GM19452 (cell line): ENCODE data around the gene ATP11C.
"Not testable (repeated sequence)": the region's sequence is repeated elsewhere in the genome, so short reads cannot be mapped to it uniquely, and the experiment has no call there.

Experiments used
- ATAC-seq: cut with Tn5 transposase; IDR thresholded peaks from one replicate; pipeline ENCODE4 v1.9.1; 2021; ENCODE audit not compliant: unreplicated experiment

The ATP11C gene

DNA sequence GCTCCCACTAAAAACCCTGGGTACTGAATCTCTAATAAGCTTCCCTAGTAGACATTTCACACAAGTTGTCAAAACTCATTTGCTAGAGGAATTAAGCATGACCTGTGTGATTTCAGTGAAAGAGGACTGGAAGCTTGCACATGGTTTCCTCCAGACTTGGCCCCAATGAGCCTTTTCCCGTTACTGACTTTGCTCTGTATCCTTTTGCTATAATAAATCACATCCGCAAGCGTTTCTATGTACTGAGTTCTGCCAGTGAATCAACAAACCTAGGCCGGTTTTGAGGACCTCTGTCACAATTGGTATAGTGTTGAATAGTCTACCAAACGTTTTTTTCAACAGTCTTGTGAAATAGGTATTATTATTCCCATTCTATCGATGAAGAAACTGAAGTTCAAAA, 8.2 kb downstream of the ATP11C start:
- no peak for ATAC-seq

DNA sequence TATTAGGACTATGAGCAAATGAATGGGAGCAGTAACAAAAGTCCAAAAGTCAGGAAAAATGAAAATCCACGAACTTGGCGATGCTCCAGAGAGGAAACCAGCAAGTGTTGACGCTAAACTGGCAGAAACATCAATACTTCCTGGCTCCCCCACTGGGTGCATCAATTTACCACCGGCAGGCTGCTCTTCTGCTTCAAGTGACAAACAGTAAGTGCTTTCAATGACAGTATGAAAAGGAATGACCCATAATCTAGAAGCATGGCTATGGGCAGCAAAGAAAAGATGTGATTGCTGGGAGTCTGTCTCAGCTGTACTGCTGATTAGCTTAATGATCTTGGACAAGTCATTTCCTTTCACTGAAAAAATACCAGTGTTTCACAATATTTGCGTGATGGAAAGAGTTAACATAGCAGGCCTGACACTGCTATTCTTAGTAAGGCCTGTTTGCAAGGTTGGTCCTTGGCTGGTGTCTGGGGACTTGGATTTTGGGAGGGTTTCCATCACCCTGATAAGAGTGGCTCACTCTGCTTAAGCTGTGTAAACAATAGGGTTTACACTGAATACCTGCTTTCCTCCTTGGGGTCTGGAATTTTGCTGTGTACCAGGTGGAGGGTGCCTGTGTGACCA, 8.7 kb downstream of the ATP11C start:
- ATAC-seq = no peak

DNA sequence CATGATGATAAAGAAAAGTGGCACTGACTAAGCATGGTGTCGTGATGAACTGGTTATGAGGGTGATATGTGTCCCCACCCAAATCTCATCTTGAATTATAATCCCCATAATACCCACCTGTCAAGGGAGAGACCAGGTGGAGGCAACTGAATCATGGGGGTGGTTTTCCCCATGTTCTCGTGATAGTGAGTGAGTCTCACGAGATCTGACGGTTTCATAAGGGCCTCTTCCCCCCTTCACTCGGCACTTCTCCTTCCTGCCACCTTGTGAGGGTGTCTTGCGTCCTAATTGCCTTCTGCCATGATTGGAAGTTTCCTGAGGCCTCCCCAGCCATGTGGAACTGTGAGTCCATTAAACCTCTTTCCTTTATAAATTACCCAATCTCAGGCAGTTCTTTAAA, 11.7 kb downstream of the ATP11C start:
- ATAC-seq = not testable (repeated sequence)

DNA sequence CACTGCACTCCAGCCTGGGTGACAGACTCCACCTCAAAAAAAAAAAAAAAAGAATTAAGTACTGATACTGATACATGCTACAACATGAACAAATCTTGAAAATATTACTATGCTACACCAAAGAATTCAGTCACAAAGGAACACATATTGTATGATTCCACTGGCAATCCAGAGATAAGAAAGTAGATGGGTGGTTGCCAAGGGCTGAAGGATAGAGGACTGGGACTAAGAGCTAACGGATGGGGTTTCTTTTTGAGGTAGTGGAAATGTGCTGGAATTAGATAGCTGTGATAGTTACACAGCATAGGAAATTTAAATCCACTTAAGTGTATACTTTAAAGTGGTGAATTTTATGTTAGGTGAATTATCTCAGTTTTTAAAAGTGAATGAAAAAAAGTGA, 12.5 kb downstream of the ATP11C start:
- ATAC-seq = no peak

DNA sequence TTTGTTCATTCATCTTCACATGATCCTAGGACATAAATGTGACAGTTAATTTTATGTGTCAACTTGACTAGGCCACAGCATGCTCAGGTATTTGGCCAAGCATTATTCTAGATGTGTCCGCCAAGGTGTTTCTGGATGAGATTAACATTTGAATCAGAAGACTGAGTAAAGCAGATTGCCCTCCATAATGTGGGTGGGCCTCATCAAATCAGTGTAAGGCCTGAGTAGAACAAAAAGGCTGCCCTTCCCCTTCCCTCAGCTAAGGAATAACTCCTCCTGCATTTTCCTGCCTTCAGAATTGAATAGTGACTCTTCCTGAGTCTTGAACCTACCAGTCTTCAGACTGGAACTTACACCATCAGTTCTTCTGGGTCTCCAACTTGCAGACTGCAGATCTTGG, 18.4 kb downstream of the ATP11C start:
- no peak for ATAC-seq

DNA sequence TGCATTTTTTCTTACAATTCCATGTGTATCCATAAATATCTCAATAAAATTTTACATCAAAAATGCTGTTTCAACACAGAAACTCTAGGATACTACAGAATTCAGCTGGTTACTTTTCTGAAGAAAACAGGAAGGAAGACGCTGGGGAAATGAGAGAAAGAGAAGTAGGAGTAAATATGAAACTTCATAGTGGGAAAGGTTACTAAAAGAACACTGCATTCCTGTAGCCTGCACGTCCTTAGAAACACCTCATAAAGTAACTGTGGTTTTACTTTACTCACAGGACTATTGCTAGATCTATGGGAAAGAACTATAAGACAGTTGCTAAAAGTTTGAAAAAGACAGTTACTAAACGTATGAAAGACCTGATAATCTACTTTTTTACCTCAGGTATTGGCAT, 23.1 kb downstream of the ATP11C start:
- ATAC-seq = peak; percentile 58

- no peak for ATAC-seq
Measured at GRCh38 chrX:139907078-139907477, 25.8 kb downstream of the ATP11C start.

DNA sequence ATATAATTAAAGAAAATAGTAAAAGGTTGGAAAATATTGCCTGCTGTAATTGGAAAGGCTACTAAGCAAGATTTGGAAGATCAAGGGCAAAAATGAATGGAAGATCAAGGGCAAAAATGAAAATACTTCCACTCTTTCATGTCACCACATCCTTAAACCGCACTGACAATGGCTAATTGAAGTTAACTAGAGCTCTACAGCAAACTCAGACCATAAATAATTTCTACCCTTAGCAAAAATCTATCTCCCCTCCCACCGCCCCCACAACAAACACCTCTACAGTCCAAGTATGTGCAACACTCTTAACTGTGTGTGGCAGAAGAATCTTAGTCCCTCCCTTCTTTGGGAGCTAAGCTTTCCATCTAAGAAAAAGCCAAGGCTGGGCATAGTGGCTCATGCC, 27.1 kb downstream of the ATP11C start:
- no peak for ATAC-seq

GRCh38 chrX:139905051-139905450, 27.8 kb downstream of the ATP11C start:
- ATAC-seq = no peak

DNA sequence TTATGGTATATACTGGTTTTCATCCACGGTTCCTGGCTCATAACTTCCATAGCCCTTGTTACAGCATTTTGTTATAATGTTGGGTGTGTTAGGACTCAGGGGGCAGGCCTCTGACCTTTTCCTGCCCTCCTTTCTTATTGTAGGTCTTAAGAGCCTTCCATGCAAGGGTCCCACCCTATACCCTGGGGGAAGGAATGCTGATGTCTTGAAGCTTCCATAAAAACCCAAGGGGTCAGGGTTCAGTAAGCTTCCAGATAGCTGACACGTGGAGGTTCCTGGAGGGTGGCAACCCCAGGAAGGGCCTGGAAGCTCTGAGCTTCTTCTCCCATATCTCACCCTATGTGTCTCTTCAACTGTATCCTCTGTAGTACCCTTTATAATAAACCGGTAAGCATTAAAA, 29.6 kb downstream of the ATP11C start:
- no peak for ATAC-seq

DNA sequence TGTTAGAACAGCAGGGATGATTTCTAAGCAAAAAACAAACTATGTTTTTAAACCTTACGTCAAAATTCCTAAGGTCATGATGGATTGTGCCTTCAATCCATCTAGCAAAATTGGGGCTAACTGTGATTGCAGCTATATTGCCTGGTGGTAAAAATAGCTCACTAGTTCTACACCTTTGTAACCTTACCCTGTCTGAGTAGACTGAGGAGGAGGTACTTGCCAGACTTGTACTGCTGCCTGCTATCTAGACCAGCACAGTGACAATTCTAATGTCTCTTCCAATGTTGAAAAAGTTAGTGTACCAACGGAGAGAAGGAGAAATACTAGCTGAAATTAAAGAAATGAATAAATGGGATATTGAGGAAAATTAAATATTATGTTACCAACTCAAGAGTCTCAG, 30.3 kb downstream of the ATP11C start:
- ATAC-seq = no peak

DNA sequence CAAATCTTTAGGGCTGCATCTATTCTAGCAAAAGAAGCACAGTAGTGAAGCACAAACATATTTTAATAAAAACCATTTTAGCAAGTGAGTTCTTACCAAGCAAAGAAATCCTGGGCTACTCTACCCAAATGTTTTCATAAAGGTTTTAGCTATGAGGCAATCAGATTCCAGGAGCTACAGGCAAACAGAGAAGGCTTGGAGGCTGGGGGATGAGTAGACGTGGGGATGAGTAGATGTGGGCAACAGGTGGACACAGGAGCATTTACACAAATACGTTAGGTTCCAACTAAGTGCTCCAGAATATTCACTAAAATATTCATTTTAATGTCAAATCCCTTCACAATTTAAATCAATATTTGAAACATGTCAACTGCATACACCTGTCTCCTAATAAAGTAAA, 34.5 kb downstream of the ATP11C start:
- ATAC-seq = no peak

DNA sequence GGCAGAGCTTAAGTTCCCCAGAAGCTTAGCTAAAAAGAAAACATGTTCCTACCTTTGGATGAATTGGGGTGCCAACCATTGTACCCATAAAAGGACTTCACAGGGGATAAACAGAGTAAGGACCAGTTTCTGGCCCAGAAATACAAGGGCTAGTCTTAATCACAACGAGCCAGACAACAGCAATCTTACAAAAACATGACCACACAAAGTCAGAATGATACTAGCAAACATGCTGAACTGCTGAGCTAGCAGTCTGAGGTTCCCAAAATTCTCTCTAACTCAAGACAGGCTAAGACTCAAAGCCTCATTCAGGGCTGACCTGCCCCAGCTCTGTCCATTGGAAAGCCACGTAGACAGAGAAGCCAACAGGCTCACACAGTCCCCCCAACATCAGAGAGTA, 40.3 kb downstream of the ATP11C start:
- peak; percentile 85 for ATAC-seq

DNA sequence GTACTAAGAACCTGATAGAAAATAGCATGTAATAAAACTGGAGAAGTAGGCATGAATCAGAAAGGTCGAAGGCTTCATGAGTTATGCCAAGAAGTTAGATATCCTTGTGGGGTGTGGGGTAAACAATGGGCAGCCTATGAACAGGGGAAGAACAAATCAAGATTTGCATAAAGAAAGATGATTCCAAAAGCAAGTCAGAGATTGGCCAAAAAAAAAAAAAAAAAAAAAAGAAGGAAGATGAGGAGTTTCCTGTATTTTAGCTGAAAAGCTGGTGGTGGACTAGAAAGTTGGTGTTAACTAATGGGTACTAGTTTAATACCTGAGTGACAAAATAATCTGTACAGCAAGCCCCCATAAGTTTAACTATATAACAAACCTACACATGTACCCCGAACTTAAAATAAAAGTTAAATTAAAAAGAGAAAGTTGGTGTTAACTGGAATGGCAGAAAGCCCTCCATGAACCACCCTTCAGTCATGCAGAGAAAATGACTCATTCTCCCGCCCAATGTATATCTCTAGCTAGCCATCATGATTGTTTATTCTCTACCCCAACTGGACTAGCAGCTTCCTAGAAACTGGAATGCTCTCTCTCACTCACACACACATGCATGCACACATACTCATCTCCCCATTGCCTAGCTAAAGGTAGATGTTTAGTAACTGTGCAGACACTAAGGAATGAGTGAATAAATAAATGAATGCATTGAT, 41.7 kb downstream of the ATP11C start:
- ATAC-seq = no peak

GRCh38 chrX:139889760-139890159, 43.1 kb downstream of the ATP11C start:
- no peak for ATAC-seq

DNA sequence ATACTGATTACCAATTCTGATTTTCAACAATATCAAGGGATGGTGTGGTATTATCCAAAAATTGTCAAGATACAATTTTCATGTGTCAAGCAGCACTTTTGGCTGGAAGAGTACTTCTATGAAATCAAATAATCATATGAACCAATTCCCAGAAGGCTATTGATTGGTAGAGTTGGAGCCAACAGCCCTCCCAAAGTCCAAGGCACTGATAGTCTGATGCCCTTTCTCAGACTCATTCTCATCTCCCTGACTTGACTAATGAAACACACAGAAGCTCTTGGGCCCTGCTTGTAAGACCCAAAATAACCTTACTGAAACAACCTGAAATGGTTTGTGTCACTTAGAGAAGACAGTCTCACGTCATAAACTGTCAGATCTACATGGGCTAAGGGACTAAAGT, 48.9 kb downstream of the ATP11C start:
- no peak for ATAC-seq

DNA sequence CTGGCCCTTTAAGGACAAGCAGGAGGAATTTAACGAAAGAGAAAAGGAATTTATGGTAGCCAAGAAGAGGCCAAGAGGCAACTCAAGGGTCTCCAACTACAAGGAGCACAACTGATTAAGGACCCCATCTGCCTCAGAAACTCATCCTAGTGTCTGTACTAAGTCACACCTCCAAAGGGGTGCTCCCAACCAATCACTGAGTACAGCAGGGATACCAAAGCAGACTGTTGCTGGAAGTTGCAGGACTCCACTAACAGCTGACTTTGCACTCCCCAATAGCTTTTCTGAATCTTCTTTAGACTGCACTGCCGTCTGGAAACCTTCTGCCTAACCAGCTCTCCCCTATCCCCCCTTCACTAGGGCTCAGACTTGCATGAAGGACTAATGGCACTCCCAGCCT, 50.6 kb downstream of the ATP11C start:
- no peak for ATAC-seq

GRCh38 chrX:139881572-139881971, 51.3 kb downstream of the ATP11C start:
- ATAC-seq = no peak

GRCh38 chrX:139881130-139881529, 51.7 kb downstream of the ATP11C start:
- no peak for ATAC-seq

- ATAC-seq = no peak
Measured at GRCh38 chrX:139877710-139878414, 55.0 kb downstream of the ATP11C start.

DNA sequence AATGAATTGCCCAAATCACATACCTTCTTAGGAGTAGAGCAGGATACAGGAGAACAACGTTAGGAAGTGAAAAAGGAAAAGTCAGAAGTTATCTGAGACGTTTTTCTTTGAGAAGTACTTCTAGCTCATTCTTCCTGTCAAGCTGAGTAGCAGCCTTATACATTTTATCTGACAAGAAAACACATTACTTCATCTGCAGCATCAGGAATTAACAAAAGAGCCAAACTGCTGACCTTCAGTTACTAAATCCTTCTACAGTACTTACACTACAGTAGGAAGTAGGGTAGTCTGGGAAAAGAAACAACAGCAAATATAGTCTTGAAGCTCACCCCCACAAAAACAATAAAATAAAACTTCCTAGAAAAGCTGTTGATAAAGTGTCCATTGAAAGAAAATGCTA, 57.0 kb downstream of the ATP11C start:
- no peak for ATAC-seq

DNA sequence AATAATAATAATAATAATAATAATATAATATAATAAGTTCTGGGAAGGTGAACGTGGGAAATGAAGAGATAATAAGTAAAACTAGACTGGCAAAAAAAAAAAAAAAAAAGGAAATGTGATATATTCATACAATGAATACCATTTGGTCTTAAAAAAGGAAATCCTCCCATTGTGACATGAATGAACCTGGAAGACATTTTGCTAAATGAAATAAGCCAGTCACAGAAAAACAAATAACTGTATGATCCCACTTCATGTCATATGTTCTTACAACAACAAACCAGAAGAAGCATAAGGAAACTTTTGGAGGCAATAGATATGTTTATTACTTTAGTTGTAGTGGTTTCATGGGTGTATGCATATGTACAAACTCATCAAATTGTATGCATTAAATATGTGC, 63.1 kb downstream of the ATP11C start:
- no peak for ATAC-seq
